Panc1 (cell line): Measurements from ENCODE around the gene FFAR2. TPM values are rescaled to one million over a fixed set of nuclear protein-coding genes. Genes with fewer than 3 reads are reported as not detected.

Experiments
- ATAC-seq: fragments of 200-7000 bp; cut with Tn5 transposase; 2 replicates; pipeline ENCODE4 v1.9.1; 2020; ENCODE audit warnings: mild to moderate bottlenecking, moderate library complexity
- BruUV-seq: library from RNA; stranded (reverse); fragments of 400-500 nt; replicated peaks from 2 replicates; lab custom pipeline; 2021; lab: Mats Ljungman, UMichigan
- CTCF ChIA-PET: fragments of 300-600 bp; sonication (Branson Sonifier 250); formaldehyde crosslinking; loops from one replicate; lab custom pipeline; 2022; ENCODE audit warnings: antibody characterized with exemption; lab: Charles Lee
- POLR2A ChIA-PET: fragments of 300-600 bp; sonication (Branson Sonifier 250); formaldehyde crosslinking; loops from one replicate; lab custom pipeline; 2022; ENCODE audit warnings: antibody characterized with exemption; lab: Charles Lee
- DNase-seq: peaks from one replicate; pipeline ENCODE4 v3.0.0-alpha.2; 2010; ENCODE audit warnings: low read depth, low spot score
- H3K27ac ChIP-seq: 2 replicates; pipeline ENCODE4 v1.5.1; 2011; ENCODE audit warnings: mild to moderate bottlenecking, low read length, inconsistent platforms
- H3K27me3 ChIP-seq: fragments of 200-500 bp; sonication (Bioruptor generic); 2 replicates; pipeline ENCODE4 v1.6.0; 2014; ENCODE audit warnings: low read length, inconsistent platforms; ENCODE audit not compliant: control insufficient read depth, insufficient read depth
- H3K36me3 ChIP-seq: fragments of 200-500 bp; sonication (Bioruptor generic); 2 replicates; pipeline ENCODE4 v1.5.1; 2014; ENCODE audit warnings: inconsistent platforms, mild to moderate bottlenecking, low read length, moderate library complexity; ENCODE audit not compliant: control insufficient read depth, insufficient read depth
- H3K4me1 ChIP-seq: 2 replicates; pipeline ENCODE4 v1.5.1; 2011; ENCODE audit warnings: inconsistent platforms, mild to moderate bottlenecking, low read length, moderate library complexity; ENCODE audit not compliant: control insufficient read depth, insufficient read depth
- H3K4me3 ChIP-seq, 2 experiments: 2 replicates each; pipeline ENCODE4 v1.5.1; 2011 to 2012; ENCODE audit warnings: low read depth in 2 of 2, low read length in 2 of 2, mild to moderate bottlenecking in 2 of 2, inconsistent platforms in 1 of 2, moderate library complexity in 1 of 2
- H3K9me3 ChIP-seq: fragments of 200-500 bp; sonication (Bioruptor generic); 2 replicates; pipeline ENCODE4 v1.5.1; 2014; ENCODE audit warnings: low read depth, mild to moderate bottlenecking, inconsistent platforms, low read length, moderate library complexity; ENCODE audit not compliant: control insufficient read depth, insufficient read depth
- CTCF ChIP-seq: fragments of 450-650 bp; IDR thresholded peaks from 2 replicates; pipeline ENCODE4 v1.5.1; 2017; ENCODE audit warnings: mild to moderate bottlenecking
- POLR2AphosphoS5 ChIP-seq: IDR thresholded peaks from 2 replicates; pipeline ENCODE4 v1.6.1; 2012; ENCODE audit warnings: mild to moderate bottlenecking, low read depth, low read length, moderate library complexity
- REST ChIP-seq, 2 experiments: IDR thresholded peaks; 2 replicates each; pipeline ENCODE4 v1.6.1; 2011 to 2012; ENCODE audit warnings: low read depth in 2 of 2, control low read depth in 1 of 2, low read length in 1 of 2, mild to moderate bottlenecking in 1 of 2, moderate library complexity in 1 of 2; ENCODE audit not compliant: insufficient read depth in 1 of 2
- SIN3A ChIP-seq: IDR thresholded peaks from 2 replicates; pipeline ENCODE4 v1.6.1; 2012; ENCODE audit warnings: low read depth, mild to moderate bottlenecking, low read length, moderate library complexity, borderline replicate concordance; ENCODE audit not compliant: insufficient read depth
- TCF7L2 ChIP-seq: IDR thresholded peaks from 2 replicates; pipeline ENCODE4 v1.6.1; 2011; ENCODE audit warnings: mild to moderate bottlenecking, low read depth, low read length, inconsistent platforms
- in situ Hi-C: cut with HindIII; loops from 2 replicates; pipeline ENCODE4 v1.10.0; 2016; ENCODE audit warnings: low sequenced_read_pairs, low pct_unique_long_range_greater_than_20kb
- intact Hi-C: fragments of 100-400 bp; cut with micrococcal nuclease; formaldehyde crosslinking; loops from one replicate; pipeline ENCODE4 v1.10.0; 2022; ENCODE audit not compliant: unreplicated experiment
- total RNA-seq: library from RNA; stranded (reverse); gene quantifications from one replicate; pipeline ENCODE4 v1.2.1, GENCODE V29; 2021; ENCODE audit not compliant: unreplicated experiment

FFAR2 gene
- total RNA-seq, 1 experiment from 2014 or later = not detected

- H3K4me3 ChIP-seq = no peak overlapping the region
- DNase-seq = no peak
- POLR2A ChIA-PET = no interaction called here
- no TSS peak for BruUV-seq
- peaks cover 30% of the 10 kb centered on the region for H3K27me3 ChIP-seq
- H3K36me3 ChIP-seq = no peaks in the 10 kb centered on the region
- no peaks in the 10 kb centered on the region for H3K9me3 ChIP-seq
- H3K4me1 ChIP-seq = no peaks in the 10 kb centered on the region
- H3K27ac ChIP-seq = no peak overlapping the region
- in situ Hi-C loops = no loop called here
- ATAC-seq = no peak
- CTCF ChIA-PET = no interaction called here
- no peak for TF ChIP-seq CTCF
- intact Hi-C loops = no loop called here
Observed at GRCh38 chr19:35433448-35433847, 14.6 kb upstream of the FFAR2 start.

- ATAC-seq (no peak), DNase-seq (no peak)
- Histone ChIP-seq H3K27me3 (peaks cover 16% of the 10 kb centered on the region), H3K4me1 (no peaks in the 10 kb centered on the region), H3K4me3 (no peak overlapping the region), H3K9me3 (no peaks in the 10 kb centered on the region), H3K27ac (no peak overlapping the region), H3K36me3 (no peaks in the 10 kb centered on the region)
- ChIA-PET CTCF (no interaction called here), POLR2A (no interaction called here)
- intact Hi-C loops (no loop called here), in situ Hi-C loops (no loop called here)
- TF ChIP-seq CTCF (no peak), SIN3A (no peak), TCF7L2 (no peak), REST (IDR thresholded peaks at IDR 0.05; ENCODE audit: insufficient read depth in 1 of 2, low read depth in 2 of 2, low read length in 1 of 2) (no peak), POLR2AphosphoS5 (no peak)
- no TSS peak for BruUV-seq
Observed at GRCh38 chr19:35435896-35436295, 12.2 kb upstream of the FFAR2 start.
